Progenitor cell of endocrine pancreas (in vitro differentiated cells): Measurements from ENCODE around the gene PSMB11. TPM values are rescaled to one million over a fixed set of nuclear protein-coding genes. Genes with fewer than 3 reads are reported as not detected.

Experiments used
- DNase-seq: peaks from one replicate; pipeline ENCODE4 v3.0.0; 2021; ENCODE audit warnings: low spot score; ENCODE audit not compliant: unreplicated experiment
- H3K27ac Mint-ChIP-seq: 2 replicates; pipeline ENCODE4 v1.8.0; 2021; ENCODE audit warnings: mild to moderate bottlenecking, moderate library complexity, mixed read lengths
- H3K27me3 Mint-ChIP-seq: 2 replicates; pipeline ENCODE4 v1.8.0; 2021; ENCODE audit warnings: mixed read lengths
- H3K36me3 Mint-ChIP-seq: 2 replicates; pipeline ENCODE4 v1.8.0; 2022; ENCODE audit warnings: mixed read lengths; ENCODE audit not compliant: insufficient read depth
- H3K4me1 Mint-ChIP-seq: 2 replicates; pipeline ENCODE4 v1.8.0; 2021; ENCODE audit warnings: low read depth, mixed read lengths
- H3K4me3 Mint-ChIP-seq: 2 replicates; pipeline ENCODE4 v1.8.0; 2021; ENCODE audit warnings: low read depth, mild to moderate bottlenecking, moderate library complexity, mixed read lengths
- H3K9me3 Mint-ChIP-seq: 2 replicates; pipeline ENCODE4 v1.8.0; 2021; ENCODE audit warnings: low read depth, mixed read lengths
- CTCF ChIP-seq: fragments of 200-600 bp; sonication (generic); IDR thresholded peaks from one replicate; pipeline ENCODE4 v1.5.0; 2021; ENCODE audit warnings: antibody characterized with exemption, mild to moderate bottlenecking; ENCODE audit not compliant: unreplicated experiment
- total RNA-seq: library from RNA; stranded (reverse); gene quantifications from 2 replicates; pipeline ENCODE4 v1.2.1, GENCODE V29; 2021

Gene PSMB11
- total RNA-seq, 1 donor from 2014 or later, result not detected

- H3K27ac Mint-ChIP-seq, result no peak overlapping the region
- peaks cover 12% of the 10 kb centered on the region for H3K4me1 Mint-ChIP-seq
- DNase-seq, result no peak
- H3K4me3 Mint-ChIP-seq, result no peak overlapping the region
- no peaks in the 10 kb centered on the region for H3K9me3 Mint-ChIP-seq
- no peak for TF ChIP-seq CTCF
- no peaks in the 10 kb centered on the region for H3K27me3 Mint-ChIP-seq
- peaks cover 18% of the 10 kb centered on the region for H3K36me3 Mint-ChIP-seq
These were observed 49.5 kb downstream of the PSMB11 start for GRCh38 chr14:23091294-23092225.

GRCh38 chr14:23093104-23093503 lies 51.1 kb downstream of the PSMB11 start:
- Mint-ChIP-seq H3K27me3 (no peaks in the 10 kb centered on the region), H3K27ac (no peak overlapping the region), H3K36me3 (peaks cover 13% of the 10 kb centered on the region), H3K9me3 (no peaks in the 10 kb centered on the region), H3K4me1 (peaks cover 19% of the 10 kb centered on the region), H3K4me3 (no peak overlapping the region)
- no peak for DNase-seq
- TF ChIP-seq CTCF, result no peak

GRCh38 chr14:23093526-23093925 lies 51.5 kb downstream of the PSMB11 start:
- H3K27me3 Mint-ChIP-seq, result no peaks in the 10 kb centered on the region

More at GRCh38 chr14:23093526-23093925, 51.5 kb downstream of the PSMB11 start:
- no peaks in the 10 kb centered on the region for H3K9me3 Mint-ChIP-seq
- H3K36me3 Mint-ChIP-seq, result peaks cover 13% of the 10 kb centered on the region
- no peak for TF ChIP-seq CTCF
- no peak for DNase-seq
- peak overlapping the region; percentile 54 for H3K27ac Mint-ChIP-seq
- peaks cover 19% of the 10 kb centered on the region for H3K4me1 Mint-ChIP-seq
- no peak overlapping the region for H3K4me3 Mint-ChIP-seq

Other genes with a start within 250 kb of the PSMB11 start
- gene SLC7A7, start 226.8 kb upstream of the PSMB11 start, total RNA-seq, result 6.7 and 7.7 TPM in 2 replicates
- 113 and 121 TPM in 2 replicates for gene MRPL52, start 212.3 kb upstream of the PSMB11 start, total RNA-seq
- gene MMP14, start 205.6 kb upstream of the PSMB11 start, total RNA-seq, result 198 and 209 TPM in 2 replicates
- gene LRP10, start 170.5 kb upstream of the PSMB11 start, total RNA-seq, result 39.8 and 43.1 TPM in 2 replicates
- gene REM2, start 159.0 kb upstream of the PSMB11 start, total RNA-seq, result 10.0 and 11.3 TPM in 2 replicates
- gene RBM23, start 123.1 kb upstream of the PSMB11 start, total RNA-seq, result 110 and 118 TPM in 2 replicates
- 104 and 111 TPM in 2 replicates for gene PRMT5, start 112.8 kb upstream of the PSMB11 start, total RNA-seq
- gene HAUS4, start 85.1 kb upstream of the PSMB11 start, total RNA-seq, result 36.6 and 39.1 TPM in 2 replicates
- 97.1 and 104 TPM in 2 replicates for gene AJUBA, start 59.7 kb upstream of the PSMB11 start, total RNA-seq
- gene C14orf93, start 32.1 kb upstream of the PSMB11 start, total RNA-seq, result 14.4 and 15.4 TPM in 2 replicates
- gene PSMB5, start 7.3 kb upstream of the PSMB11 start, total RNA-seq, result 156 and 165 TPM in 2 replicates
- 23.7 and 25.1 TPM in 2 replicates for gene CDH24, start 15.3 kb downstream of the PSMB11 start, total RNA-seq
- gene ACIN1, start 52.9 kb downstream of the PSMB11 start, total RNA-seq, result 439 and 458 TPM in 2 replicates
- gene C14orf119, start 53.3 kb downstream of the PSMB11 start, total RNA-seq, result 42.2 and 45.8 TPM in 2 replicates
- not detected in 2 replicates for gene CIROP, start 62.8 kb downstream of the PSMB11 start, total RNA-seq
- gene CEBPE, start 77.0 kb downstream of the PSMB11 start, total RNA-seq, result not detected in 2 replicates
- gene SLC7A8, start 141.4 kb downstream of the PSMB11 start, total RNA-seq, result 28.3 and 30.9 TPM in 2 replicates
- gene RNF212B, start 195.7 kb downstream of the PSMB11 start, total RNA-seq, result not detected in 2 replicates
- 21.1 and 22.5 TPM in 2 replicates for gene HOMEZ, start 243.9 kb downstream of the PSMB11 start, total RNA-seq